Suprapubic skin (tissue), 4 donors: ENCODE results near the gene TBXAS1. TPM values are rescaled to one million over a fixed set of nuclear protein-coding genes. Genes with fewer than 3 reads are reported as not detected.

Source experiments
- DNase-seq, 2 donors: peaks; one replicate each; pipeline ENCODE4 v3.0.0-alpha.2; 2019; ENCODE audit warnings: low spot score in 2 of 2
- H3K27ac ChIP-seq: fragments of 200-600 bp; sonication (generic); one replicate; pipeline ENCODE4 v1.5.1; 2019
- H3K27me3 ChIP-seq: fragments of 200-600 bp; sonication (generic); one replicate; pipeline ENCODE4 v1.5.1; 2019
- H3K36me3 ChIP-seq: fragments of 200-600 bp; sonication (generic); one replicate; pipeline ENCODE4 v1.5.1; 2019
- H3K4me1 ChIP-seq: fragments of 200-600 bp; sonication (generic); one replicate; pipeline ENCODE4 v1.5.1; 2019
- H3K4me3 ChIP-seq: fragments of 200-600 bp; sonication (generic); one replicate; pipeline ENCODE4 v1.5.1; 2019; ENCODE audit warnings: mild to moderate bottlenecking
- H3K9me3 ChIP-seq: fragments of 200-600 bp; sonication (generic); one replicate; pipeline ENCODE4 v1.5.1; 2019
- CTCF ChIP-seq, 2 donors: fragments of 200-600 bp in 1 of 2; fragments of 450-650 bp in 1 of 2; sonication (generic) in 1 of 2; IDR thresholded peaks; one replicate each; pipeline ENCODE4 v1.5.1; 2016 to 2019; ENCODE audit warnings: antibody characterized with exemption in 2 of 2, mild to moderate bottlenecking in 1 of 2, moderate library complexity in 1 of 2
- EP300 ChIP-seq: sonication (generic); formaldehyde crosslinking; IDR thresholded peaks from one replicate; pipeline ENCODE4 v1.6.1; 2017; ENCODE audit warnings: antibody characterized with exemption
- POLR2A ChIP-seq, 2 donors: fragments of 450-650 bp; IDR thresholded peaks; one replicate each; pipeline ENCODE4 v1.6.1; 2017; ENCODE audit warnings: antibody characterized with exemption in 2 of 2, mild to moderate bottlenecking in 2 of 2, moderate library complexity in 2 of 2
- POLR2AphosphoS5 ChIP-seq, 3 donors: sonication (generic); formaldehyde crosslinking; IDR thresholded peaks; one replicate each; pipeline ENCODE4 v1.6.1; 2017; ENCODE audit warnings: antibody characterized with exemption in 3 of 3
- WGBS: methylation state at CpG from one replicate; pipeline ENCODE4 v1.1.5; 2018; 5-methylcytosine and 5-hydroxymethylcytosine counted together
- total RNA-seq, 4 donors: library from RNA; depleted of rRNA; stranded (reverse); fragments of >200 nt; gene quantifications; one replicate each; pipeline ENCODE4 v1.1.0, GENCODE V29; 2016

The TBXAS1 gene
- total RNA-seq, 4 donors from 2014 or later: 1.4 to 2.4 (median 2.1) TPM

- H3K4me1 ChIP-seq: no peaks in the 10 kb centered on the region
- TF ChIP-seq CTCF (IDR thresholded peaks at IDR 0.05) (no peak), POLR2AphosphoS5 (IDR thresholded peaks at IDR 0.05) (no peak), EP300 (no peak)
- peaks cover 55% of the 10 kb centered on the region for H3K36me3 ChIP-seq
- no peaks in the 10 kb centered on the region for H3K27me3 ChIP-seq
- WGBS: 100% methylated on average over 3 of the region's 9 CpGs
- peak in 1 of 2 donors; percentile 53 for DNase-seq
- no peak overlapping the region for H3K4me3 ChIP-seq
- no peaks in the 10 kb centered on the region for H3K9me3 ChIP-seq
- no peak overlapping the region for H3K27ac ChIP-seq
Measured at GRCh38 chr7:140026935-140027334, 197.9 kb downstream of the TBXAS1 start.

GRCh38 chr7:140027858-140028257 is 198.8 kb downstream of the TBXAS1 start:
- Histone ChIP-seq H3K36me3 (peaks cover 52% of the 10 kb centered on the region), H3K4me1 (no peaks in the 10 kb centered on the region)
- 87% methylated on average over 9 of the region's 9 CpGs for WGBS

GRCh38 chr7:140028311-140028710 is 199.2 kb downstream of the TBXAS1 start:
- H3K27ac ChIP-seq: no peak overlapping the region
- no peaks in the 10 kb centered on the region for H3K4me1 ChIP-seq
- TF ChIP-seq POLR2A (IDR thresholded peaks at IDR 0.05) (no peak), POLR2AphosphoS5 (IDR thresholded peaks at IDR 0.05) (no peak), CTCF (IDR thresholded peaks at IDR 0.05) (no peak), EP300 (no peak)
- H3K4me3 ChIP-seq: no peak overlapping the region
- H3K27me3 ChIP-seq: no peaks in the 10 kb centered on the region
- peaks cover 47% of the 10 kb centered on the region for H3K36me3 ChIP-seq
- 93% methylated on average over 4 of the region's 4 CpGs for WGBS
- no peak for DNase-seq
- H3K9me3 ChIP-seq: no peaks in the 10 kb centered on the region

More at GRCh38 chr7:140027858-140028257, 198.8 kb downstream of the TBXAS1 start:
- no peaks in the 10 kb centered on the region for H3K27me3 ChIP-seq
- no peak for DNase-seq
- H3K9me3 ChIP-seq: no peaks in the 10 kb centered on the region
- no peak overlapping the region for H3K27ac ChIP-seq
- H3K4me3 ChIP-seq: no peak overlapping the region
- TF ChIP-seq POLR2AphosphoS5 (IDR thresholded peaks at IDR 0.05): no peak
- TF ChIP-seq EP300: no peak
- no peak for TF ChIP-seq CTCF (IDR thresholded peaks at IDR 0.05)
- TF ChIP-seq POLR2A (IDR thresholded peaks at IDR 0.05): no peak

GRCh38 chr7:140029072-140029471 is 200.0 kb downstream of the TBXAS1 start:
- Histone ChIP-seq H3K36me3 (peaks cover 39% of the 10 kb centered on the region), H3K9me3 (no peaks in the 10 kb centered on the region), H3K27me3 (no peaks in the 10 kb centered on the region), H3K4me1 (no peaks in the 10 kb centered on the region), H3K4me3 (no peak overlapping the region), H3K27ac (no peak overlapping the region)
- TF ChIP-seq CTCF (IDR thresholded peaks at IDR 0.05) (no peak), EP300 (no peak), POLR2AphosphoS5 (IDR thresholded peaks at IDR 0.05) (no peak), POLR2A (IDR thresholded peaks at IDR 0.05) (no peak)
- whole genome bisulfite sequencing: 95% methylated on average over 1 of the region's 1 CpG
- no peak for DNase-seq

- WGBS: 78% methylated on average over 1 of the region's 1 CpG
- no peaks in the 10 kb centered on the region for H3K27me3 ChIP-seq
- no peaks in the 10 kb centered on the region for H3K9me3 ChIP-seq
- TF ChIP-seq POLR2AphosphoS5 (IDR thresholded peaks at IDR 0.05): no peak
- TF ChIP-seq POLR2A (IDR thresholded peaks at IDR 0.05): no peak
- no peak for TF ChIP-seq CTCF (IDR thresholded peaks at IDR 0.05)
- no peak for TF ChIP-seq EP300
- H3K36me3 ChIP-seq: peaks cover 16% of the 10 kb centered on the region
- no peaks in the 10 kb centered on the region for H3K4me1 ChIP-seq
- no peak for DNase-seq
- H3K27ac ChIP-seq: no peak overlapping the region
- no peak overlapping the region for H3K4me3 ChIP-seq
Measured at GRCh38 chr7:140031364-140031763, 202.3 kb downstream of the TBXAS1 start.
